Left ventricle myocardium inferior (tissue), 1 donor: Measurements from ENCODE around the gene UNC5B. TPM values are rescaled to one million over a fixed set of nuclear protein-coding genes. Genes with fewer than 3 reads are reported as not detected.

Experiments
- DNase-seq: peaks from one replicate; pipeline ENCODE4 v3.0.0-alpha.2; 2020
- H3K27ac ChIP-seq: fragments of 200-600 bp; replicated peaks from 2 replicates; pipeline ENCODE4 v1.8.0; 2021
- H3K27me3 ChIP-seq: fragments of 200-600 bp; 2 replicates; pipeline ENCODE4 v1.8.0; 2021; ENCODE audit warnings: low read depth
- H3K36me3 ChIP-seq: fragments of 200-600 bp; 2 replicates; pipeline ENCODE4 v1.8.0; 2021
- H3K4me1 ChIP-seq: fragments of 200-600 bp; 2 replicates; pipeline ENCODE4 v1.8.0; 2021
- H3K4me3 ChIP-seq: fragments of 200-600 bp; 2 replicates; pipeline ENCODE4 v1.8.0; 2021; ENCODE audit warnings: mild to moderate bottlenecking, moderate library complexity
- H3K9me3 ChIP-seq: fragments of 200-600 bp; replicated peaks from 2 replicates; pipeline ENCODE4 v1.8.0; 2021
- intact Hi-C: fragments of 100-400 bp; cut with micrococcal nuclease; formaldehyde crosslinking; loops from one replicate; pipeline ENCODE4 v1.11.0; 2022
- total RNA-seq: library from RNA; stranded (reverse); fragmentation: NEBNext Ultra II Directional; extraction: Animal tissue kit (Norgen Biotek cat#: 25700); gene quantifications from one replicate; pipeline ENCODE4 v1.2.1, GENCODE V29; 2021
- TF ChIP-seq, protein P1 (sequence below): fragments of 200-600 bp; IDR thresholded peaks from 2 replicates; pipeline ENCODE4 v1.8.0; 2021; ENCODE audit warnings: antibody characterized with exemption, mild to moderate bottlenecking, borderline replicate concordance
- donor health status: DM: no; HTN: yes; CAD: no; lungs with severe emphysema.

UNC5B gene
- total RNA-seq, 1 donor from 2014 or later: 15.6 TPM

- Histone ChIP-seq H3K9me3 (no peaks in the 10 kb centered on the region), H3K27ac (no peak overlapping the region), H3K4me3 (no peak overlapping the region), H3K4me1 (peaks cover 52% of the 10 kb centered on the region), H3K27me3 (no peaks in the 10 kb centered on the region), H3K36me3 (no peaks in the 10 kb centered on the region)
- DNase-seq: no peak
- intact Hi-C loops: no loop called here
- TF ChIP-seq, protein P1, sequence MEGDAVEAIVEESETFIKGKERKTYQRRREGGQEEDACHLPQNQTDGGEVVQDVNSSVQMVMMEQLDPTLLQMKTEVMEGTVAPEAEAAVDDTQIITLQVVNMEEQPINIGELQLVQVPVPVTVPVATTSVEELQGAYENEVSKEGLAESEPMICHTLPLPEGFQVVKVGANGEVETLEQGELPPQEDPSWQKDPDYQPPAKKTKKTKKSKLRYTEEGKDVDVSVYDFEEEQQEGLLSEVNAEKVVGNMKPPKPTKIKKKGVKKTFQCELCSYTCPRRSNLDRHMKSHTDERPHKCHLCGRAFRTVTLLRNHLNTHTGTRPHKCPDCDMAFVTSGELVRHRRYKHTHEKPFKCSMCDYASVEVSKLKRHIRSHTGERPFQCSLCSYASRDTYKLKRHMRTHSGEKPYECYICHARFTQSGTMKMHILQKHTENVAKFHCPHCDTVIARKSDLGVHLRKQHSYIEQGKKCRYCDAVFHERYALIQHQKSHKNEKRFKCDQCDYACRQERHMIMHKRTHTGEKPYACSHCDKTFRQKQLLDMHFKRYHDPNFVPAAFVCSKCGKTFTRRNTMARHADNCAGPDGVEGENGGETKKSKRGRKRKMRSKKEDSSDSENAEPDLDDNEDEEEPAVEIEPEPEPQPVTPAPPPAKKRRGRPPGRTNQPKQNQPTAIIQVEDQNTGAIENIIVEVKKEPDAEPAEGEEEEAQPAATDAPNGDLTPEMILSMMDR: no peak
These were observed 13.1 kb downstream of the UNC5B start for GRCh38 chr10:71225291-71226058.

DNA sequence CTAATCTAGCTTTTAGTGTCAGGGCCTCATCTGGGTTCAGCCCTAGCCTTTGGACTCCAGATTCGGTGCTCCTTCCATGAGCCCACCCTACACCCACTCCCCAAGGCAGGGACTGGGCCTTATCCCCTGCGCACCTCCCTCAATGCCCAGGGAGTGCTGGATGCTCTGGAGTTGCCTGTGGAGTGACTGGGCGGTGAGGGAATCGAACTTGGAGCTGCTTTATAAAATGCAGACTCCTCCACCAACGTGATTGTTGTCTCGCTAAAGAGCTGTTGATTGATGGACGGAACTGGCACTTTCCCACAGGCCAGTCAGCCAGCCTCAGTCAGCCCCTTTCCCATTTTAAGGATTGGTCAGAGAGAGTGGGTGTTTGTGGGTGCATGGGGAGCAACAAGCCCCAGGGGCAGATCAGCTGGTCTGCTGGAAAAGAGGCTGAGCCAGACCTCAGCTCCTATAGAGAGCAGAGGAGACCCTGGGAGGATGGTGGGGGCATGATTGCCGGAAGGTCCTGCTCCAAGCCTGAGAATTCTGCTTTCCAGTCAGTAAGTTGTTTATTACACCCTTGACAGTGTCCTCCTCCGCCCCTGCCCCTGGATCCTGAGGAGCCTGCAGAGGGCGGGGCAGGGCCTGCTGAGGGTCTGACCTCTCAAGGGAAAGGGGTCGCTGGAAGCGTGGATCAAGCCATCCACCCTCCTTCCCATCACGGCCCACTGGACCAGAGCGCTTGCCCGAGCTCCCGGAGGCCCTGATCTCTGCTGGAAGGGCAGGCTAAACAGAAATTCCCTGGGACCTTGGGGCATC is 16.7 kb downstream of the UNC5B start:
- Histone ChIP-seq H3K4me3 (no peak overlapping the region), H3K36me3 (no peaks in the 10 kb centered on the region), H3K4me1 (peaks cover 59% of the 10 kb centered on the region), H3K9me3 (no peaks in the 10 kb centered on the region), H3K27ac (peak overlapping the region; percentile 31), H3K27me3 (no peaks in the 10 kb centered on the region)
- intact Hi-C loops: no loop called here
- no peak for DNase-seq
- TF ChIP-seq, protein P1: no peak

DNA sequence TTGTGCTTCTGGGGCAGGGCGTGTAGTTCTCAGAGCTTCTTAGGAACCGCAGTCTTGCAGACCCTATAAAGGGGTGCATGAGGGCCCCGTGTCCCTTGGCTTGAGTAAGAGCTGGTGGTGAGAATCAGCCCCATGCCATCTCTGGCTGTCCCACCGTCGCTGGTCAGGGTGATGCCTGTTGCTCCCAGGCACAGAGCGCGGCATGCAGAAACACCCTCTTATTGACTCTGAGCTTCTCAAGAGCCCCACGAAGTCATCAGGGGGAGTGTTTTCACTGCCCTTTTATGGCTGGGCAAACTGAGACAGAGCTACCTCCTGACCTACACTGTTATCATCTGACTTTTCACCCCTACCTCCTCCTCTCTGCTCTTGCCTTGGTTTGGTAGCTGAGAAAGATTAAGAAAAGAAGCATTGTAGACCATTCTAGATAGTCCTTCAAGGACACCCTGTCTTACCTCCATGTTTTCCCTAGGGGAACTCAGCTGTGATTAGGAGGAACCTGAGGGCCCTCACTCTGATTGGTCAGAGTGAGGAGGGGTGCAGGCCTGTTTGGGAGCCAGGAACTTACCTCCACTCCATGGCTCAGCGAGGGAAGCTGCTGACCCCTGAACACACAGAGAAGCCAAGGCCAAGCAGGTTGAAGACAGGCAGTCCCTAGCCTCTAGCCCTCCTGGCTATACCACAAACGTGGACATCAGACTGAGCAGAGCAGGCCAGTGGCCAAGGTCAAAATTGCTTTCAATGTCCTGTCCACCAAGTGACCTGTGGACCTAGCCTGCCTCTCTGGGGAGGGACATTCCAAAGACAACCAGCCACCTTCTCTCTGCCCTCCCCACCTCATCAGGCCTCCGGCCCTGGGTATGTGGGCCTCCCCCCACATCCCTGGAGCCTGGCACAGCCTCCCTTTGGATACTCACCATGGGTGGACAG is 17.6 kb downstream of the UNC5B start:
- intact Hi-C loops: no loop called here
- Histone ChIP-seq H3K27me3 (no peaks in the 10 kb centered on the region), H3K9me3 (no peaks in the 10 kb centered on the region), H3K4me1 (peaks cover 68% of the 10 kb centered on the region), H3K36me3 (no peaks in the 10 kb centered on the region), H3K27ac (peak overlapping the region; percentile 31), H3K4me3 (no peak overlapping the region)
- DNase-seq: no peak
- TF ChIP-seq, protein P1: no peak

DNA sequence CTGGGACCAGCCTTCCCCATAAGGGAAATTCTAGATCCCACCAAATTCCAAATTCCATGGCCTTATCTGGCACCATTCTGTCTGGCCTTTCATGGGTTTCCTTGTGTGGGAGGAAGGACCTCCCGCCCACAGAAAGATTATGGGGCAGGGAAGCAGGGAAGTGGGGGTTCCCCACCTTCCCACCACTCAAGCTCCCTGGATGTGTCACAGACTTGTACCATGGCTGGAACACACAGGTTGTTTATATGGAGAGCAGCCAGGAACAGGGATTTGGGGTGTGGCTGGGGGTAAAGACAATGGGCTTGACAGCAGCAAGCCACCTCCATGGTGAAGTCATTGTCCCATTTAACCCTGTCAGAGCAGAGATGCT is 18.3 kb downstream of the UNC5B start:
- Histone ChIP-seq H3K9me3 (no peaks in the 10 kb centered on the region), H3K4me3 (no peak overlapping the region), H3K4me1 (peaks cover 74% of the 10 kb centered on the region), H3K27ac (peak overlapping the region; percentile 31), H3K36me3 (no peaks in the 10 kb centered on the region), H3K27me3 (no peaks in the 10 kb centered on the region)
- DNase-seq: no peak
- intact Hi-C loops: no loop called here
- TF ChIP-seq, protein P1: no peak

DNA sequence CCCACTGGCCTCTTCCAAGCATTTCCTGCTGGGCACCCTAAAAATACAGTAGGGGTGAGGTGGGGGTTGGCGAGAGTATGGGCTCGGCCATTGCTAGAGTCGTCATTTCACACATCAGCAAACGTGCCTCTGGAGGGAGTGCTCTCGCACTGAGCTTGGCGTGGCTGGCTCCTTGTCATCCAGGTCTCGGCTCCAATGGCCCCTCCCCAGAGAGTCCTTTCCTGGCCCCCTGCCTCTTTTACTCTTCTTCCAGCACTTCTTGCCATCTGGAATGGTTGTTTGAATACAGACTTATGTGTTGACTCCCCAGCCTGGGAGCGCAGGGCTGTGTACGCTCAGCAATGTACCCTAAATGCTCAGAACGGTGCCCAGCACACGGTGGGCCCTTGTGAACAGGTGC is 18.8 kb downstream of the UNC5B start:
- Histone ChIP-seq H3K9me3 (no peaks in the 10 kb centered on the region), H3K27ac (peak overlapping the region; percentile 77), H3K36me3 (no peaks in the 10 kb centered on the region), H3K4me1 (peaks cover 80% of the 10 kb centered on the region), H3K27me3 (no peaks in the 10 kb centered on the region), H3K4me3 (no peak overlapping the region)
- TF ChIP-seq, protein P1: no peak
- no peak for DNase-seq
- intact Hi-C loops: no loop called here
